Embryonic facial prominence (tissue), 1 donor: Measurements from ENCODE around the gene EPGN.
A peak's percentile ranks its signal among the peaks of the same experiment; 100 is the strongest.

Experiments
- DNase-seq: peaks from one replicate; pipeline ENCODE4 v3.0.0-alpha.2; 2016; ENCODE audit errors: extremely low spot score

The EPGN gene

GRCh38 chr4:74309223-74309622 lies 953 bp downstream of the EPGN start:
- no peak for DNase-seq

GRCh38 chr4:74311696-74312313 lies 3.5 kb downstream of the EPGN start:
- DNase-seq: no peak

- no peak for DNase-seq
Observed at GRCh38 chr4:74314329-74314728, 6.1 kb downstream of the EPGN start.

GRCh38 chr4:74314944-74315343 lies 6.7 kb downstream of the EPGN start:
- no peak for DNase-seq

GRCh38 chr4:74315376-74315775 lies 7.1 kb downstream of the EPGN start:
- no peak for DNase-seq

GRCh38 chr4:74316397-74316796 lies 8.1 kb downstream of the EPGN start:
- no peak for DNase-seq

GRCh38 chr4:74317616-74318246 lies 9.5 kb downstream of the EPGN start:
- no peak for DNase-seq

- DNase-seq: no peak
Observed at GRCh38 chr4:74318276-74318675, 10.0 kb downstream of the EPGN start.

- no peak for DNase-seq
Observed at GRCh38 chr4:74319470-74319869, 11.2 kb downstream of the EPGN start.

- DNase-seq: peak; percentile 25
Observed at GRCh38 chr4:74320559-74321118, 12.4 kb downstream of the EPGN start.

- no peak for DNase-seq
Observed at GRCh38 chr4:74322301-74322700, 14.0 kb downstream of the EPGN start.

- DNase-seq: no peak
Observed at GRCh38 chr4:74323663-74324062, 15.4 kb downstream of the EPGN start.

GRCh38 chr4:74324262-74324661 lies 16.0 kb downstream of the EPGN start:
- DNase-seq: no peak

GRCh38 chr4:74325886-74326285 lies 17.6 kb downstream of the EPGN start:
- no peak for DNase-seq

- no peak for DNase-seq
Observed at GRCh38 chr4:74327762-74328161, 19.5 kb downstream of the EPGN start.

- DNase-seq: no peak
Observed at GRCh38 chr4:74328501-74328900, 20.2 kb downstream of the EPGN start.

- DNase-seq: no peak
Observed at GRCh38 chr4:74329307-74329706, 21.0 kb downstream of the EPGN start.

- no peak for DNase-seq
Observed at GRCh38 chr4:74330295-74330750, 22.1 kb downstream of the EPGN start.

- no peak for DNase-seq
Observed at GRCh38 chr4:74331252-74331651, 23.0 kb downstream of the EPGN start.

GRCh38 chr4:74331944-74332343 lies 23.7 kb downstream of the EPGN start:
- DNase-seq: no peak

GRCh38 chr4:74334636-74335035 lies 26.4 kb downstream of the EPGN start:
- no peak for DNase-seq

GRCh38 chr4:74335341-74336021 lies 27.2 kb downstream of the EPGN start:
- no peak for DNase-seq

- DNase-seq: no peak
Observed at GRCh38 chr4:74338792-74339333, 30.6 kb downstream of the EPGN start.
